GM23338 (cell line): ENCODE measurements around the gene HADHB.

Experiments used
- CREB1 ChIP-seq: fragments of 250-450 bp; sonication (Bioruptor Pico); IDR thresholded peaks from 2 replicates; pipeline ENCODE4 v1.5.0; 2020; ENCODE audit warnings: low read depth, mild to moderate bottlenecking, moderate library complexity
- EZH2 ChIP-seq: fragments of 200-600 bp; sonication (generic); IDR thresholded peaks from one replicate; pipeline ENCODE4 v1.8.0; 2017; ENCODE audit warnings: antibody characterized with exemption, mild to moderate bottlenecking, low read depth; ENCODE audit not compliant: unreplicated experiment
- EZH2phosphoT487 ChIP-seq: fragments of 200-600 bp; sonication (generic); IDR thresholded peaks from one replicate; pipeline ENCODE4 v1.8.1; 2018; ENCODE audit warnings: antibody characterized with exemption; ENCODE audit not compliant: unreplicated experiment
- JUNB ChIP-seq: IDR thresholded peaks from one replicate; pipeline ENCODE4 v1.6.1; 2016; ENCODE audit warnings: antibody characterized with exemption; ENCODE audit not compliant: unreplicated experiment
- NANOG ChIP-seq: IDR thresholded peaks from 2 replicates; pipeline ENCODE4 v1.6.1; 2016; ENCODE audit warnings: antibody characterized with exemption, borderline replicate concordance
- POLR2AphosphoS5 ChIP-seq: IDR thresholded peaks from 2 replicates; pipeline ENCODE4 v1.6.1; 2016; ENCODE audit warnings: antibody characterized with exemption, low read depth
- STAT1 ChIP-seq: IDR thresholded peaks from one replicate; pipeline ENCODE4 v1.6.1; 2016; ENCODE audit warnings: antibody characterized with exemption; ENCODE audit not compliant: unreplicated experiment
- ZNF114 ChIP-seq: fragments of 250-450 bp; sonication (Bioruptor Pico); IDR thresholded peaks from 2 replicates; pipeline ENCODE4 v1.5.0; 2020; ENCODE audit warnings: mild to moderate bottlenecking, moderate library complexity
- ZNF331 ChIP-seq: fragments of 250-450 bp; sonication (Bioruptor Pico); IDR thresholded peaks from 2 replicates; pipeline ENCODE4 v1.5.0; 2020; ENCODE audit warnings: low read depth, mild to moderate bottlenecking, moderate library complexity
- TF ChIP-seq, protein P1 (sequence below), 2 experiments: fragments of 200-600 bp in 1 of 2; sonication (generic) in 1 of 2; conservative IDR thresholded peaks; 2 replicates each; pipeline versions ENCODE4 v1.5.1 to v1.6.1; 2016 to 2017; ENCODE audit warnings: antibody characterized with exemption in 2 of 2, low read depth in 2 of 2, mild to moderate bottlenecking in 2 of 2, moderate library complexity in 1 of 2
- TF ChIP-seq, protein P2 (sequence below): IDR thresholded peaks from one replicate; pipeline ENCODE4 v1.6.1; 2018; ENCODE audit warnings: antibody characterized with exemption; ENCODE audit not compliant: unreplicated experiment
- TF ChIP-seq, protein P3 (sequence below): IDR thresholded peaks from 2 replicates; pipeline ENCODE4 v1.6.1; 2016; ENCODE audit warnings: antibody characterized with exemption
- TF ChIP-seq, protein P4 (sequence below): fragments of 250-450 bp; sonication (Bioruptor Pico); IDR thresholded peaks from 2 replicates; pipeline ENCODE4 v1.5.0; 2020; ENCODE audit warnings: mild to moderate bottlenecking, moderate library complexity

DNA sequence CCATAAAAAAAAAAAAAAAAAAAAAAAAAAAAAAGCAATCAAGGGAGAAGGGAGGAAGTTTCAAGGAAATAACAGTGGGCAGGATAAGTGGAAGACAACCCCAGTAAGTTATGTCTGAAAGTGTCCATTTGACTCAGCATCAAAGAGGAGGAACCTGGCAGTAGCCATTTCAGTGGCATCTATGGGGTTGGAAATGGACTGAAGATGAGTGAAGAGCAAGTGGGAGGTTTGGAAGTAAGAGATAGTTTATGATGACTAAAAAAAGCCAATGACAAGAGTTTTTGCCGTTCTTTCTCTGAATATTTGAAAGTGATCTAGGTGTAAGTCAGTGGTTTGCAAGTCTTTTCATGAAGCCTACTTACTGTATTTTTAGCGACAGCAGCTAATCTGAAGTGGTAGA, 92.0 kb downstream of the HADHB start:
- TF ChIP-seq, protein P1, sequence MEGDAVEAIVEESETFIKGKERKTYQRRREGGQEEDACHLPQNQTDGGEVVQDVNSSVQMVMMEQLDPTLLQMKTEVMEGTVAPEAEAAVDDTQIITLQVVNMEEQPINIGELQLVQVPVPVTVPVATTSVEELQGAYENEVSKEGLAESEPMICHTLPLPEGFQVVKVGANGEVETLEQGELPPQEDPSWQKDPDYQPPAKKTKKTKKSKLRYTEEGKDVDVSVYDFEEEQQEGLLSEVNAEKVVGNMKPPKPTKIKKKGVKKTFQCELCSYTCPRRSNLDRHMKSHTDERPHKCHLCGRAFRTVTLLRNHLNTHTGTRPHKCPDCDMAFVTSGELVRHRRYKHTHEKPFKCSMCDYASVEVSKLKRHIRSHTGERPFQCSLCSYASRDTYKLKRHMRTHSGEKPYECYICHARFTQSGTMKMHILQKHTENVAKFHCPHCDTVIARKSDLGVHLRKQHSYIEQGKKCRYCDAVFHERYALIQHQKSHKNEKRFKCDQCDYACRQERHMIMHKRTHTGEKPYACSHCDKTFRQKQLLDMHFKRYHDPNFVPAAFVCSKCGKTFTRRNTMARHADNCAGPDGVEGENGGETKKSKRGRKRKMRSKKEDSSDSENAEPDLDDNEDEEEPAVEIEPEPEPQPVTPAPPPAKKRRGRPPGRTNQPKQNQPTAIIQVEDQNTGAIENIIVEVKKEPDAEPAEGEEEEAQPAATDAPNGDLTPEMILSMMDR (conservative IDR thresholded peaks at IDR 0.05; ENCODE audit: low read depth in 2 of 2): no peak
- TF ChIP-seq POLR2AphosphoS5: no peak
- TF ChIP-seq EZH2: no peak
- TF ChIP-seq EZH2phosphoT487: no peak
- TF ChIP-seq JUNB: no peak
- no peak for TF ChIP-seq CREB1 (CRISPR knock-in tag)
- TF ChIP-seq, protein P2, sequence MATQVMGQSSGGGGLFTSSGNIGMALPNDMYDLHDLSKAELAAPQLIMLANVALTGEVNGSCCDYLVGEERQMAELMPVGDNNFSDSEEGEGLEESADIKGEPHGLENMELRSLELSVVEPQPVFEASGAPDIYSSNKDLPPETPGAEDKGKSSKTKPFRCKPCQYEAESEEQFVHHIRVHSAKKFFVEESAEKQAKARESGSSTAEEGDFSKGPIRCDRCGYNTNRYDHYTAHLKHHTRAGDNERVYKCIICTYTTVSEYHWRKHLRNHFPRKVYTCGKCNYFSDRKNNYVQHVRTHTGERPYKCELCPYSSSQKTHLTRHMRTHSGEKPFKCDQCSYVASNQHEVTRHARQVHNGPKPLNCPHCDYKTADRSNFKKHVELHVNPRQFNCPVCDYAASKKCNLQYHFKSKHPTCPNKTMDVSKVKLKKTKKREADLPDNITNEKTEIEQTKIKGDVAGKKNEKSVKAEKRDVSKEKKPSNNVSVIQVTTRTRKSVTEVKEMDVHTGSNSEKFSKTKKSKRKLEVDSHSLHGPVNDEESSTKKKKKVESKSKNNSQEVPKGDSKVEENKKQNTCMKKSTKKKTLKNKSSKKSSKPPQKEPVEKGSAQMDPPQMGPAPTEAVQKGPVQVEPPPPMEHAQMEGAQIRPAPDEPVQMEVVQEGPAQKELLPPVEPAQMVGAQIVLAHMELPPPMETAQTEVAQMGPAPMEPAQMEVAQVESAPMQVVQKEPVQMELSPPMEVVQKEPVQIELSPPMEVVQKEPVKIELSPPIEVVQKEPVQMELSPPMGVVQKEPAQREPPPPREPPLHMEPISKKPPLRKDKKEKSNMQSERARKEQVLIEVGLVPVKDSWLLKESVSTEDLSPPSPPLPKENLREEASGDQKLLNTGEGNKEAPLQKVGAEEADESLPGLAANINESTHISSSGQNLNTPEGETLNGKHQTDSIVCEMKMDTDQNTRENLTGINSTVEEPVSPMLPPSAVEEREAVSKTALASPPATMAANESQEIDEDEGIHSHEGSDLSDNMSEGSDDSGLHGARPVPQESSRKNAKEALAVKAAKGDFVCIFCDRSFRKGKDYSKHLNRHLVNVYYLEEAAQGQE: no peak
- TF ChIP-seq, protein P3, sequence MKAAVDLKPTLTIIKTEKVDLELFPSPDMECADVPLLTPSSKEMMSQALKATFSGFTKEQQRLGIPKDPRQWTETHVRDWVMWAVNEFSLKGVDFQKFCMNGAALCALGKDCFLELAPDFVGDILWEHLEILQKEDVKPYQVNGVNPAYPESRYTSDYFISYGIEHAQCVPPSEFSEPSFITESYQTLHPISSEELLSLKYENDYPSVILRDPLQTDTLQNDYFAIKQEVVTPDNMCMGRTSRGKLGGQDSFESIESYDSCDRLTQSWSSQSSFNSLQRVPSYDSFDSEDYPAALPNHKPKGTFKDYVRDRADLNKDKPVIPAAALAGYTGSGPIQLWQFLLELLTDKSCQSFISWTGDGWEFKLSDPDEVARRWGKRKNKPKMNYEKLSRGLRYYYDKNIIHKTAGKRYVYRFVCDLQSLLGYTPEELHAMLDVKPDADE: no peak
- TF ChIP-seq STAT1: no peak
- no peak for TF ChIP-seq ZNF114
- TF ChIP-seq, protein P4, sequence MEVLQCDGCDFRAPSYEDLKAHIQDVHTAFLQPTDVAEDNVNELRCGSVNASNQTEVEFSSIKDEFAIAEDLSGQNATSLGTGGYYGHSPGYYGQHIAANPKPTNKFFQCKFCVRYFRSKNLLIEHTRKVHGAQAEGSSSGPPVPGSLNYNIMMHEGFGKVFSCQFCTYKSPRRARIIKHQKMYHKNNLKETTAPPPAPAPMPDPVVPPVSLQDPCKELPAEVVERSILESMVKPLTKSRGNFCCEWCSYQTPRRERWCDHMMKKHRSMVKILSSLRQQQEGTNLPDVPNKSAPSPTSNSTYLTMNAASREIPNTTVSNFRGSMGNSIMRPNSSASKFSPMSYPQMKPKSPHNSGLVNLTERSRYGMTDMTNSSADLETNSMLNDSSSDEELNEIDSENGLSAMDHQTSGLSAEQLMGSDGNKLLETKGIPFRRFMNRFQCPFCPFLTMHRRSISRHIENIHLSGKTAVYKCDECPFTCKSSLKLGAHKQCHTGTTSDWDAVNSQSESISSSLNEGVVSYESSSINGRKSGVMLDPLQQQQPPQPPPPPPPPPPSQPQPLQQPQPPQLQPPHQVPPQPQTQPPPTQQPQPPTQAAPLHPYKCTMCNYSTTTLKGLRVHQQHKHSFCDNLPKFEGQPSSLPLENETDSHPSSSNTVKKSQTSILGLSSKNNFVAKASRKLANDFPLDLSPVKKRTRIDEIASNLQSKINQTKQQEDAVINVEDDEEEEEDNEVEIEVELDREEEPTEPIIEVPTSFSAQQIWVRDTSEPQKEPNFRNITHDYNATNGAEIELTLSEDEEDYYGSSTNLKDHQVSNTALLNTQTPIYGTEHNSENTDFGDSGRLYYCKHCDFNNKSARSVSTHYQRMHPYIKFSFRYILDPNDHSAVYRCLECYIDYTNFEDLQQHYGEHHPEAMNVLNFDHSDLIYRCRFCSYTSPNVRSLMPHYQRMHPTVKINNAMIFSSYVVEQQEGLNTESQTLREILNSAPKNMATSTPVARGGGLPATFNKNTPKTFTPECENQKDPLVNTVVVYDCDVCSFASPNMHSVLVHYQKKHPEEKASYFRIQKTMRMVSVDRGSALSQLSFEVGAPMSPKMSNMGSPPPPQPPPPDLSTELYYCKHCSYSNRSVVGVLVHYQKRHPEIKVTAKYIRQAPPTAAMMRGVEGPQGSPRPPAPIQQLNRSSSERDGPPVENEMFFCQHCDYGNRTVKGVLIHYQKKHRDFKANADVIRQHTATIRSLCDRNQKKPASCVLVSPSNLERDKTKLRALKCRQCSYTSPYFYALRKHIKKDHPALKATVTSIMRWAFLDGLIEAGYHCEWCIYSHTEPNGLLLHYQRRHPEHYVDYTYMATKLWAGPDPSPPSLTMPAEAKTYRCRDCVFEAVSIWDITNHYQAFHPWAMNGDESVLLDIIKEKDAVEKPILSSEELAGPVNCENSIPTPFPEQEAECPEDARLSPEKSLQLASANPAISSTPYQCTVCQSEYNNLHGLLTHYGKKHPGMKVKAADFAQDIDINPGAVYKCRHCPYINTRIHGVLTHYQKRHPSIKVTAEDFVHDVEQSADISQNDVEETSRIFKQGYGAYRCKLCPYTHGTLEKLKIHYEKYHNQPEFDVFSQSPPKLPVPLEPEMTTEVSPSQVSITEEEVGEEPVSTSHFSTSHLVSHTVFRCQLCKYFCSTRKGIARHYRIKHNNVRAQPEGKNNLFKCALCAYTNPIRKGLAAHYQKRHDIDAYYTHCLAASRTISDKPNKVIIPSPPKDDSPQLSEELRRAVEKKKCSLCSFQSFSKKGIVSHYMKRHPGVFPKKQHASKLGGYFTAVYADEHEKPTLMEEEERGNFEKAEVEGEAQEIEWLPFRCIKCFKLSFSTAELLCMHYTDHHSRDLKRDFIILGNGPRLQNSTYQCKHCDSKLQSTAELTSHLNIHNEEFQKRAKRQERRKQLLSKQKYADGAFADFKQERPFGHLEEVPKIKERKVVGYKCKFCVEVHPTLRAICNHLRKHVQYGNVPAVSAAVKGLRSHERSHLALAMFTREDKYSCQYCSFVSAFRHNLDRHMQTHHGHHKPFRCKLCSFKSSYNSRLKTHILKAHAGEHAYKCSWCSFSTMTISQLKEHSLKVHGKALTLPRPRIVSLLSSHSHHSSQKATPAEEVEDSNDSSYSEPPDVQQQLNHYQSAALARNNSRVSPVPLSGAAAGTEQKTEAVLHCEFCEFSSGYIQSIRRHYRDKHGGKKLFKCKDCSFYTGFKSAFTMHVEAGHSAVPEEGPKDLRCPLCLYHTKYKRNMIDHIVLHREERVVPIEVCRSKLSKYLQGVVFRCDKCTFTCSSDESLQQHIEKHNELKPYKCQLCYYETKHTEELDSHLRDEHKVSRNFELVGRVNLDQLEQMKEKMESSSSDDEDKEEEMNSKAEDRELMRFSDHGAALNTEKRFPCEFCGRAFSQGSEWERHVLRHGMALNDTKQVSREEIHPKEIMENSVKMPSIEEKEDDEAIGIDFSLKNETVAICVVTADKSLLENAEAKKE (CRISPR knock-in tag): no peak
- TF ChIP-seq NANOG: no peak
- no peak for TF ChIP-seq ZNF331
